Coronary artery (tissue), 2 donors: Measurements from ENCODE around the gene RELL1.
A peak's percentile ranks its signal among the peaks of the same experiment; 100 is the strongest.

Source experiments
- DNase-seq: peaks from one replicate; pipeline ENCODE4 v3.0.0-alpha.2; 2017; ENCODE audit warnings: low spot score
- H3K27ac ChIP-seq, 2 donors: fragments of 200-600 bp; sonication (generic); one replicate each; pipeline ENCODE4 v1.5.1; 2016 to 2019
- H3K4me3 ChIP-seq: fragments of 200-600 bp; sonication (generic); 2 replicates; pipeline ENCODE4 v1.5.1; 2016; ENCODE audit warnings: mild to moderate bottlenecking, moderate library complexity
- TF ChIP-seq, protein P1 (sequence below): fragments of 200-600 bp; sonication (generic); IDR thresholded peaks from one replicate; pipeline ENCODE4 v1.5.1; 2019; ENCODE audit warnings: antibody characterized with exemption

Gene RELL1

DNA sequence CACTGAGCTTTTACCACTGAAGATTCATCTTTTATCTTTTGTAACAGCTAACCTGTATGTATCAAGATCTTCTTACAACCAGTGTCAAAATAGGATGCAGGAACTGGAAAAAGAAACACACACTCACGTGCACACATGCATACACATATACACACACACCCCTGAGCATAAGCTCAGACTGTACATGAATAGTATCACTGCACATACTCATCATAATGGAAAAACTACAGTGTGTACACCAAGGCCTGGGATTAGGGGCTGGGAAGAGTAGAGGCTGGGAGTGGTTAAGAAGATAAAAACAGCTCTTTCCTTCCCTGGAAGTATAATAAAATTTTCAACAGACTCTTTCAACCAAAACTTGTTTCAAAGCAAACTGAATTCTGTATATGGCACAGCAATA lies 73.4 kb downstream of the RELL1 start:
- TF ChIP-seq, protein P1, sequence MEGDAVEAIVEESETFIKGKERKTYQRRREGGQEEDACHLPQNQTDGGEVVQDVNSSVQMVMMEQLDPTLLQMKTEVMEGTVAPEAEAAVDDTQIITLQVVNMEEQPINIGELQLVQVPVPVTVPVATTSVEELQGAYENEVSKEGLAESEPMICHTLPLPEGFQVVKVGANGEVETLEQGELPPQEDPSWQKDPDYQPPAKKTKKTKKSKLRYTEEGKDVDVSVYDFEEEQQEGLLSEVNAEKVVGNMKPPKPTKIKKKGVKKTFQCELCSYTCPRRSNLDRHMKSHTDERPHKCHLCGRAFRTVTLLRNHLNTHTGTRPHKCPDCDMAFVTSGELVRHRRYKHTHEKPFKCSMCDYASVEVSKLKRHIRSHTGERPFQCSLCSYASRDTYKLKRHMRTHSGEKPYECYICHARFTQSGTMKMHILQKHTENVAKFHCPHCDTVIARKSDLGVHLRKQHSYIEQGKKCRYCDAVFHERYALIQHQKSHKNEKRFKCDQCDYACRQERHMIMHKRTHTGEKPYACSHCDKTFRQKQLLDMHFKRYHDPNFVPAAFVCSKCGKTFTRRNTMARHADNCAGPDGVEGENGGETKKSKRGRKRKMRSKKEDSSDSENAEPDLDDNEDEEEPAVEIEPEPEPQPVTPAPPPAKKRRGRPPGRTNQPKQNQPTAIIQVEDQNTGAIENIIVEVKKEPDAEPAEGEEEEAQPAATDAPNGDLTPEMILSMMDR: no peak
- DNase-seq: no peak
- Histone ChIP-seq H3K4me3 (no peak overlapping the region), H3K27ac (no peak overlapping the region)

DNA sequence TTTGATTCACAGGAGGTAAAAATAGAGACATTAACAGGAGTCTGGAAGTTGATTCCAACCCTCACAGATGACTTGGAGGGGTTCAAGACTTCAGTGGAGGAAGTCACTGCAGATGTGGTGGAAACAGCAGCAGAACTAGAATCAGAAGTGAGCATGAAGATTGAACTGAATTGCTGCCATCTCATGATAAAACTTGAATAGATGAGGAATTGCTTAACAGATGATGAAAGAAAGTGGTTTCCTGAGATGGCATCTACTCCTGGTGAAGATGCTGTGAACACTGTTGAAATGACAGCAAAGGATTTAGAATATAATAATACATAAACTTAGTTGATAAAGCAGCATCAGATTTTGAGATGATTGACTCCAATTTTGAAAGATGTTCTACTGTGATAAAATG lies 76.5 kb downstream of the RELL1 start:
- H3K4me3 ChIP-seq: no peak overlapping the region
- no peak for DNase-seq
- H3K27ac ChIP-seq: no peak overlapping the region
- TF ChIP-seq, protein P1: no peak

DNA sequence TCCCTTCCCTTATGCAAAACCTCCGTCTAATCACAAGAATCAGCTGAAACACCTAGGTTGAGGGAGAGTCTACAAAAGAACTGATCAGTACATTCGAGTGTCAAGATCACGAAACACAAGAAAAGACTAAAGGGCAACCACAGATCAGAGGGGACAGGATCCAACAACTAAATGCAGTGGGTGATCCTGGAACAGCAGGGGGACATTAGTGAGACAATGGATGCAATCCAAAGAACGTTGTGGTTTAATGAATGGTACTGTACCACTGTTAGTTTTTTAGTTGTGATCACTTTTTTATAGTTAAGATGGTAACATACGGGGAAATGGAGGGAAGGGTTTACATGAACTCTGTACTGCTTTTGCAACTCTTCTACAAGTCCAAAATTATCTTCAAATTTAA lies 79.2 kb downstream of the RELL1 start:
- DNase-seq: no peak
- Histone ChIP-seq H3K4me3 (no peak overlapping the region), H3K27ac (no peak overlapping the region)
- TF ChIP-seq, protein P1: no peak

DNA sequence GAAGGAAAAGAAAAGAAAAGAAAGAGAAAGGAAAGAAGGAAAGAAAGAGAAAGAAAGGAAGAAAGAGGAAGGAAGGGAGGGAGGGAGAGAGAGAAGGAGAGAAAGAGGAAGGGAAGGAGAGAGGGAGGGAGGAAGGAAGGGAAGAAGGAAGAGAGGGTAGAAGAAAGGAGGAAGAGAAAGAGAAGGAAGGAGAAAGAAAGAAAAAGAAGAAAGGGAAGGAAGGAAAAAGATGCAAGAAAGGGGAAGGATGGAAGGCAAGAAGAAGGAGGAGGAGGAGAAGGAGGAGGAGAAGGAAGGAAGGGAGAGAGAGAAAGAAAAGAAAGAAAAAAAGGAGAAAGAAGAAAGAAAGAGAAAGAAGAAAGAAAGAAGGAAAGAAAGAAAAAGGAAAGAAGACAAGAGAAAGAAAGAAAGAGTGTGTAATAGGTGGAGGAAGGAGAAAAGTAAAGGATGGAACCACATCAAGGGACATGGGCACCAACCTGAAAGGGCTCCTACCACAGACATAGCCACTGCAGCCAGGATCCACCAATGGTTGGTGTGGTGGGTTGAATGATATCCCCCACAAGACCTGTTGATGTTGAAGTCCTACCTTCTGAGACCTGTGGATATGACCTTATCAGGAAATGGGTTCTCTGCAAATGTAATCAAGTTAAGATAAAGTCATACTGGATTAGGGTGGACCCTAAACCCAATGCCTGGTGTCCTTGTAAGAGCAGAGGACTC lies 80.2 kb downstream of the RELL1 start:
- no peak overlapping the region for H3K27ac ChIP-seq
- DNase-seq: no peak
- TF ChIP-seq, protein P1: no peak
- no peak overlapping the region for H3K4me3 ChIP-seq

DNA sequence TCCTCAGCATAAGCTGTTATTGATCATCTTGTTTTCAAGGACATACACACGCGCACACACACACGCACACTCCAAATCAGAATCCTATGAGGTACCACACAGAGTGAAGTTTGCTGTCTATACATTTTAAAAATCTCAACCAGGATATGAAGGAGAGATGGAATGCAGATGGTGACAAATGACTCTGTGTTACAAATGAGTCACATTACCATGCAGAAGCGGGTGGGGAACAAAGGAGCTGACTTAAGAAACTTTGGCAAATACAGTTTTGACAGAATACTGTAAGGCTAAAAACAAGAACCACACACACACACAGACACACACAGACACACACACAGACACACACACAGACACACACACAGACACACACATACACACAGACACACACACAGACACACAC lies 81.7 kb downstream of the RELL1 start:
- TF ChIP-seq, protein P1: no peak
- H3K27ac ChIP-seq: no peak overlapping the region
- no peak overlapping the region for H3K4me3 ChIP-seq
- DNase-seq: no peak

DNA sequence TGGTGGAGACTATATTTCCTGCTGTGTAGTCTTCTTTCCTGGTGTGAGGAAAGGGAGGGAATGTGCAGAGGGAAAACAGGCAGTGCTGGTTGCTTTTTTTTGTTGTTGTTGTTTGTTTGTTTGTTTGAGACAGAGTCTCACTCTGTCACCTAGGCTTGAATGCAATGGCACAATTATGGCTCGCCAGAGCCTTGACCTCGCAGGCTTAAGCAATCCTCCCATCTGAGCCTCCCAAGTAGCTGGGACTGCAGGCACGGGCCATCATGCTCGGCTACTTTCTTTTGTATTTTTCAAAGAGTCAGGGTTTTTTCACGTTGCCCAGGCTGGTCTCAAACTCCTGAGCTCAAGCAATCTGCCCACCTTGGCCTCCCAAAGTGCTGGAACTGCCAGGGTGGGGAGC lies 82.5 kb downstream of the RELL1 start:
- TF ChIP-seq, protein P1: no peak
- Histone ChIP-seq H3K4me3 (no peak overlapping the region), H3K27ac (no peak overlapping the region)
- DNase-seq: no peak

DNA sequence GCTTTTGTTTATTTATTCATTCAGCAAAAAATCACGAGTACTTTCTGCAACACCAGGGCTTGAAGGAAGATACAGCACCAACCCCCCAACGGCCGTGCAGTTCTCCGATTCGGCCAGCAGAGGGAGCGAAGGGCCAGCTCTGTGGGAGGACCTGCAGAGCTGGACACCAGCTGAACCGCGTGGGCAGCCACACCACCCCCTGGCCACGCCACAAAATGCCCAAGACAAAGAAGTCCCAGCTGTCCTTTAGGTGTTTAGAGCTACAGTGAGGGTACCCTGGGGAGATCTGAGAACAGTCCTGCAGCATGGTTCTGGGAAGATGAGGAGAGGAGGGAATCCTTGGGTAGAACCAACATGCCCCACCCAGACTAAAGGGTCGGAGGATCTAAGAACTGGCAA lies 83.1 kb downstream of the RELL1 start:
- TF ChIP-seq, protein P1: peak; percentile 88
- Histone ChIP-seq H3K4me3 (no peak overlapping the region), H3K27ac (no peak overlapping the region)
- peak; percentile 86 for DNase-seq
